KMS-11 (cell line): ENCODE measurements around the gene PTPN4.

Source experiments
- H2AFZ ChIP-seq: fragments of 200-600 bp; sonication (generic); 2 replicates; pipeline ENCODE4 v1.6.1; 2016; ENCODE audit warnings: antibody characterized with exemption, mixed run types, low read depth
- H3K27ac ChIP-seq: fragments of 200-600 bp; sonication (generic); 2 replicates; pipeline ENCODE4 v1.6.1; 2016; ENCODE audit warnings: mild to moderate bottlenecking, mixed run types
- H3K27me3 ChIP-seq: fragments of 200-600 bp; sonication (generic); 2 replicates; pipeline ENCODE4 v1.6.1; 2017; ENCODE audit warnings: mild to moderate bottlenecking, low read depth, mixed run types, moderate library complexity; ENCODE audit not compliant: insufficient read depth
- H3K36me3 ChIP-seq: fragments of 200-600 bp; sonication (generic); 2 replicates; pipeline ENCODE4 v1.6.1; 2017; ENCODE audit warnings: mild to moderate bottlenecking, mixed run types; ENCODE audit not compliant: insufficient read depth
- H3K4me1 ChIP-seq: fragments of 200-600 bp; sonication (generic); 2 replicates; pipeline ENCODE4 v1.6.1; 2016; ENCODE audit warnings: mild to moderate bottlenecking, low read depth, mixed run types; ENCODE audit not compliant: poor library complexity, severe bottlenecking
- H3K4me2 ChIP-seq: fragments of 200-600 bp; sonication (generic); 2 replicates; pipeline ENCODE4 v1.7.0; 2016; ENCODE audit warnings: mild to moderate bottlenecking, mixed run types
- H3K4me3 ChIP-seq: fragments of 200-600 bp; sonication (generic); IDR thresholded peaks from 2 replicates; pipeline ENCODE4 v1.6.1; 2017; ENCODE audit warnings: low read depth, low read length, mixed read lengths; ENCODE audit not compliant: insufficient read depth
- H3K79me2 ChIP-seq: fragments of 200-600 bp; sonication (generic); 2 replicates; pipeline ENCODE4 v1.6.1; 2016; ENCODE audit warnings: low read depth, mixed run types; ENCODE audit not compliant: insufficient read depth
- H3K9ac ChIP-seq: fragments of 200-600 bp; sonication (generic); 2 replicates; pipeline ENCODE4 v1.6.1; 2016; ENCODE audit warnings: mild to moderate bottlenecking, mixed run types
- H4K20me1 ChIP-seq: fragments of 200-600 bp; sonication (generic); 2 replicates; pipeline ENCODE4 v1.6.1; 2016; ENCODE audit warnings: mild to moderate bottlenecking, mixed run types; ENCODE audit not compliant: insufficient read depth
- TF ChIP-seq, protein P1 (sequence below): fragments of 200-600 bp; sonication (generic); conservative IDR thresholded peaks from 2 replicates; pipeline ENCODE4 v1.6.1; 2017; ENCODE audit warnings: low read depth, mild to moderate bottlenecking, antibody characterized with exemption, low read length, moderate library complexity, mixed read lengths

The PTPN4 gene

DNA sequence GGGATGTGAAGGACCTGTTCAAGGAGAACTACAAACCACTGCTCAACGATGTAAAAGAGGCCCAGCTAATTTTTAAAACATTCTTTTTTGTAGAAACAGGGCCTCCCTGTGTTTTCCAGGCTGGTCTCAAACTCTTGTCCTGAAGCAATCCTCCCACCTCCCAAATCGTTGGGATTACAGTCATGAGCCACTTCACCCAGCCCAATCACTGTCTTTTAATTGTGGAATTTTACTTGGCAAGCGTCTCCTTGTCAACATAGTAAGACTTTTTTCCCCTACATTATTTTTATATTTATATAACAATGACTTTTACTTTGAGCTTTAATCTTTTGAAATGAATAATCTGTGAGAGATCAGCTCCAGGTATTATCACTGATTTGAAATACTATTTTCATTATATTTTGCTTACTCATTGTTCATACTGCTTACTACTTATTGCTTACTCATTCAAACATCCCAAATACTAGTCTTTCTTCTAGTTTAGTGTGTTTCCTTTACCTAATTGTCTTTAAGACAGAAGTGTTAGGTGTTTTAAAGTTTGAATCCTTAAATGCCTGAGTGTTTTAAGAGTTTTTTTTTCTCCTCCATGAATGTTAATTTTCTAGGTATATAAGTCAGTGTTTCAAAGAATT lies 48.9 kb downstream of the PTPN4 start:
- Histone ChIP-seq H3K36me3 (no peaks in the 10 kb centered on the region), H3K79me2 (peaks cover 11% of the 10 kb centered on the region; the same call in 1 of the 2 replicates), H2AFZ (no peak overlapping the region), H3K4me3 (no peak overlapping the region), H3K4me2 (no peak overlapping the region), H3K4me1 (no peaks in the 10 kb centered on the region), H4K20me1 (no peaks in the 10 kb centered on the region), H3K9ac (no peak overlapping the region), H3K27ac (no peak overlapping the region), H3K27me3 (no peaks in the 10 kb centered on the region)
- TF ChIP-seq, protein P1, sequence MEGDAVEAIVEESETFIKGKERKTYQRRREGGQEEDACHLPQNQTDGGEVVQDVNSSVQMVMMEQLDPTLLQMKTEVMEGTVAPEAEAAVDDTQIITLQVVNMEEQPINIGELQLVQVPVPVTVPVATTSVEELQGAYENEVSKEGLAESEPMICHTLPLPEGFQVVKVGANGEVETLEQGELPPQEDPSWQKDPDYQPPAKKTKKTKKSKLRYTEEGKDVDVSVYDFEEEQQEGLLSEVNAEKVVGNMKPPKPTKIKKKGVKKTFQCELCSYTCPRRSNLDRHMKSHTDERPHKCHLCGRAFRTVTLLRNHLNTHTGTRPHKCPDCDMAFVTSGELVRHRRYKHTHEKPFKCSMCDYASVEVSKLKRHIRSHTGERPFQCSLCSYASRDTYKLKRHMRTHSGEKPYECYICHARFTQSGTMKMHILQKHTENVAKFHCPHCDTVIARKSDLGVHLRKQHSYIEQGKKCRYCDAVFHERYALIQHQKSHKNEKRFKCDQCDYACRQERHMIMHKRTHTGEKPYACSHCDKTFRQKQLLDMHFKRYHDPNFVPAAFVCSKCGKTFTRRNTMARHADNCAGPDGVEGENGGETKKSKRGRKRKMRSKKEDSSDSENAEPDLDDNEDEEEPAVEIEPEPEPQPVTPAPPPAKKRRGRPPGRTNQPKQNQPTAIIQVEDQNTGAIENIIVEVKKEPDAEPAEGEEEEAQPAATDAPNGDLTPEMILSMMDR: no peak

DNA sequence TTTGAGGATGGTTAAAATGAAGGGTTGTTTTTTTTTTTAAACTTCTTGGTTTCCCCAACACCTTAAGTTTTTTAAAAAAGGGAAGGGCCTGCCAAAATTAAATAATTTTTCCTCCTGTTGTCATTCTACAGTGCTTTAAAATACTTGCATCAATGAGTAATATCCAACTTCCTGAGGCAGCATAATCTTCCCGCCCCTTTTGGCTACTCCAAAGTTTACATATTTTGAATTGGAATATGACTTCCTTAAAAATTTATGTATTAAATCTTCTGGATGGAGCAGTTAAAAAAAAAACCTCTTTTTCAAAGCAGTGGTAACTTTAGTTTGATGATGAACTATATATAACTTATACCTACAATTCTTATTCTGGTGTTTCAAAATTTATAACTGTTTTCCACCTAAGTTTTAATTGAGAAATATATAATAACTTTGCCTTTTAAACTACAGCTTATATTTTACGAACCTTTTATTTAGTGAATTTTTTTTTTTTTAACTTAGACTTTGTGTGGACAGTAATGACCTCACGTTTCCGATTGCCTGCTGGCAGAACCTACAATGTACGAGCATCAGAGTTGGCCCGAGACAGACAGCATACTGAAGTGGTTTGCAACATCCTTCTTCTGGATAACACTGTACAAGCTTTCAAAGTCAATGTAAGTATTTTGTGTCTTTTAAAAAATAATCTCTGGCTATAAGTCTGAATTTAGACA lies 49.8 kb downstream of the PTPN4 start:
- Histone ChIP-seq H3K27me3 (no peaks in the 10 kb centered on the region), H3K27ac (no peak overlapping the region), H3K4me1 (no peaks in the 10 kb centered on the region), H4K20me1 (no peaks in the 10 kb centered on the region), H3K79me2 (peaks cover 7% of the 10 kb centered on the region; the same call in 1 of the 2 replicates), H3K4me3 (no peak overlapping the region), H3K36me3 (no peaks in the 10 kb centered on the region), H3K4me2 (no peak overlapping the region), H3K9ac (no peak overlapping the region), H2AFZ (no peak overlapping the region)
- TF ChIP-seq, protein P1: no peak

DNA sequence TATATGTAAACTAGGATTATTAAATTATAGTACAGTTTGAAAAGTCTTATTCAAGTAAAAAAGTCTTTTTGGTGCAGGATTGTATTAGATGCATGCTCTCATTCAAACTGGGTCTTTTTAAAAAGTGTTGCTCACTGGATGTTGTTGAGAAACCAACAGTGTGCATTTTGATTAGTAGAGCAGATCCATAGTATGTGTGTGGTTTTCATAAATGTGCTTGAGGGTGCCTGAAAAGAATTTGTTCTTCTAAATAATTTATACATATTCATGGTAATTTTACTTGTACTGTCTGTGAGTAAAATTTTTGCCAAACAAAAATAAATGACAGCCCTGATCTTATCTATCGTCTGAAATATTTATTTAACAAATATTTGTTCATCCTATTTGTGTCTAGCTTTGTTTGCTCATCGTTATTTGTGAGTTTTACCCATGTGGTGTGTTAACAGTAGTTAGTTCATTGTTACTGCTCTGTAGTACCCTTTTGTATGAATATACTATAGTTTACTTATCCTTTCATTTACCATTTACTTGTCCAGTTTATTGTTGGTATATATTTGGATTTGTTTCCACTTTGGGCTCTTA lies 50.4 kb downstream of the PTPN4 start:
- H3K4me3 ChIP-seq: no peak overlapping the region
- no peaks in the 10 kb centered on the region for H4K20me1 ChIP-seq
- no peak overlapping the region for H3K27ac ChIP-seq
- H3K9ac ChIP-seq: no peak overlapping the region
- no peaks in the 10 kb centered on the region for H3K27me3 ChIP-seq
- H3K4me2 ChIP-seq: no peak overlapping the region
- no peak overlapping the region for H2AFZ ChIP-seq
- H3K4me1 ChIP-seq: no peaks in the 10 kb centered on the region
- TF ChIP-seq, protein P1: no peak
- peaks cover 4% of the 10 kb centered on the region; the same call in 1 of the 2 replicates for H3K79me2 ChIP-seq
- no peaks in the 10 kb centered on the region for H3K36me3 ChIP-seq

DNA sequence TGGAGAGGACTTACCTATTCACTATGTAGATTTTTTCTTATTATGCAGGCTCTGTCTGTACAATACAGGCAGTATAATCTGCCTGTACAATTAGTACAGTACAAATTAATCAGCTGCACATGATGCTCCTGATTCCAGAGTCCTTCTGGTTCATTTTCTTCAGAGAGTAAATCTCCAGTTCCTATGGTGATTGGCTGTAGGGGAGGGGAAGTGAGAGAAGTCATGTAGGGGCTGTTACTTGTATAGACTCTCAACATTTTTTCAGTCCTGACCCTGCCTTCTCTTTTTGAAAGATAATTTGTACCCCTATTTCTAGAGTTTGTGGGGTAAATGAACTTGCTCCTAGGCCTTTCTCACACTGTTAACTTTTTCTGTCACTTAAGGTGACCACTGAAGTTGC lies 54.5 kb downstream of the PTPN4 start:
- Histone ChIP-seq H3K27me3 (no peaks in the 10 kb centered on the region), H3K36me3 (no peaks in the 10 kb centered on the region), H3K4me3 (no peak overlapping the region), H3K79me2 (peaks cover 14% of the 10 kb centered on the region; the same call in 1 of the 2 replicates), H3K4me2 (no peak overlapping the region), H3K9ac (no peak overlapping the region), H2AFZ (no peak overlapping the region), H4K20me1 (no peaks in the 10 kb centered on the region), H3K4me1 (no peaks in the 10 kb centered on the region), H3K27ac (no peak overlapping the region)
- TF ChIP-seq, protein P1: no peak
